Inferior parietal cortex (tissue), 1 donor: ENCODE measurements around the gene BARD1.
"Not testable (repeated sequence)": the region's sequence is repeated elsewhere in the genome, so short reads cannot be mapped to it uniquely, and the experiment has no call there.

Experiments
- DNase-seq: peaks from one replicate; pipeline ENCODE4 v3.0.0-alpha.2; 2016; ENCODE audit errors: extremely low spot score

BARD1 gene

GRCh38 chr2:214765180-214765579 is 44.3 kb downstream of the BARD1 start:
- no peak for DNase-seq

- DNase-seq = no peak
Observed at GRCh38 chr2:214753455-214753854, 56.0 kb downstream of the BARD1 start.

GRCh38 chr2:214750529-214750928 is 59.0 kb downstream of the BARD1 start:
- DNase-seq = no peak

GRCh38 chr2:214747992-214748391 is 61.5 kb downstream of the BARD1 start:
- no peak for DNase-seq

GRCh38 chr2:214742119-214742518 is 67.4 kb downstream of the BARD1 start:
- no peak for DNase-seq

- no peak for DNase-seq
Observed at GRCh38 chr2:214740867-214741395, 68.6 kb downstream of the BARD1 start.

GRCh38 chr2:214737188-214737587 is 72.3 kb downstream of the BARD1 start:
- no peak for DNase-seq

GRCh38 chr2:214730800-214731407 is 78.6 kb downstream of the BARD1 start:
- DNase-seq = no peak

GRCh38 chr2:214730248-214730647 is 79.2 kb downstream of the BARD1 start:
- DNase-seq = no peak

GRCh38 chr2:214724741-214725140 is 84.7 kb downstream of the BARD1 start:
- no peak for DNase-seq

GRCh38 chr2:214717837-214718236 is 91.6 kb downstream of the BARD1 start:
- DNase-seq = not testable (repeated sequence)

GRCh38 chr2:214716811-214717560 is 92.5 kb downstream of the BARD1 start:
- DNase-seq = no peak

GRCh38 chr2:214715025-214715424 is 94.5 kb downstream of the BARD1 start:
- DNase-seq = no peak

- DNase-seq = no peak
Observed at GRCh38 chr2:214713080-214713830, 96.2 kb downstream of the BARD1 start.

- DNase-seq = no peak
Observed at GRCh38 chr2:214710729-214711128, 98.8 kb downstream of the BARD1 start.

- no peak for DNase-seq
Observed at GRCh38 chr2:214706986-214707385, 102.5 kb downstream of the BARD1 start.

GRCh38 chr2:214699236-214699635 is 110.2 kb downstream of the BARD1 start:
- no peak for DNase-seq

GRCh38 chr2:214696681-214697080 is 112.8 kb downstream of the BARD1 start:
- no peak for DNase-seq

- no peak for DNase-seq
Observed at GRCh38 chr2:214695789-214696188, 113.7 kb downstream of the BARD1 start.

- DNase-seq = not testable (repeated sequence)
Observed at GRCh38 chr2:214683557-214683956, 125.9 kb downstream of the BARD1 start.

- no peak for DNase-seq
Observed at GRCh38 chr2:214679736-214680135, 129.7 kb downstream of the BARD1 start.

- no peak for DNase-seq
Observed at GRCh38 chr2:214676421-214677089, 132.9 kb downstream of the BARD1 start.
